ENCODE measurements around the gene POPDC3. TPM values are rescaled to one million over a fixed set of nuclear protein-coding genes. Genes with fewer than 3 reads are reported as not detected.

Gene POPDC3
- total RNA-seq, 4 donors from 2014 or later = 1.5 TPM; not detected in 3

DNA sequence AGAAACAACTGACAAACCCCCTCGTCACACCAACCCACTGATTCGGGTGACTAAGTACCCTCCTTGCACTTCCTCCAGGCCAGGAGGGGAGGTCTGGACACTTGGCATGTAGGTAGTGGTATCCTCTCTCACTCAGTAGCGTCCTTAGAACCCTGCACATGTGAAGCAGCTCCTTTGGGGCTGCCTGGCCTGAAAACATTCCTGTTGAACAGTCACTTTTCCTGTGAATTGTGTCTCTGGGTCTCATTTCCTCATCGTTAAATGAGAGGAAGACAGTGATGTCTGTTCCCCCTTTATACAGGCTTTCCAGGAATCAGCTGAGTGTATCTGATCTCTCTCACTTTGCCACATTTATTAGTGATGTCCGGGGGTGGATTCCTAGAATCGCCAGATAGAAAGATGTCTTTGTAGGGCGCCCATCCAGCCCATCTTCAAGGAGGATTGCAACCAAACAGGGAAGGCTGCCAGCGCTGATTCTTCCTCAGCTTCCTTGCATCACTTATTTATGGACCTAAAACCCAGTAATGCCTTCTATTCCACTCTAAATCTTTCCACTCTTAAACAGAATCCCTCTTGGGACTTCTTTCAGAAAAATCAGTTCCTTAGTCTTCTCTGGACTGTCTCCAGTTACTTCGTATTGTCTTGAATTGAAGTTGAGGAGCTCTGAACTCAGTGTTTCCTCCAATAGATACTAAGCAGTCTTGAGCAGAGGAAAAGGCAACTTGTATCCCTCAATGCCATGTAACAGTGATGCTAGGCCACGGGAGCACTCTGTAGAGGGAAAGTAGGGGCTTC, 9.4 kb upstream of the POPDC3 start:
- no peaks in the 10 kb centered on the region for H3K27me3 ChIP-seq
- no peak for ATAC-seq
- H3K9me3 ChIP-seq = no peaks in the 10 kb centered on the region
- WGBS, 2 donors (ENCODE audit: low coverage in 1 of 2) = 63 to 66% methylated on average over 7 of the region's 10 CpGs
- H3K4me3 ChIP-seq = no peak overlapping the region
- H3K36me3 ChIP-seq = no peaks in the 10 kb centered on the region
- no peak overlapping the region for H3K27ac ChIP-seq
- H3K4me1 ChIP-seq = no peaks in the 10 kb centered on the region
- TF ChIP-seq CTCF (IDR thresholded peaks at IDR 0.05) (no peak), POLR2AphosphoS5 (IDR thresholded peaks at IDR 0.05) (no peak), EP300 (IDR thresholded peaks at IDR 0.05) (no peak), POLR2A (IDR thresholded peaks at IDR 0.05) (no peak)

DNA sequence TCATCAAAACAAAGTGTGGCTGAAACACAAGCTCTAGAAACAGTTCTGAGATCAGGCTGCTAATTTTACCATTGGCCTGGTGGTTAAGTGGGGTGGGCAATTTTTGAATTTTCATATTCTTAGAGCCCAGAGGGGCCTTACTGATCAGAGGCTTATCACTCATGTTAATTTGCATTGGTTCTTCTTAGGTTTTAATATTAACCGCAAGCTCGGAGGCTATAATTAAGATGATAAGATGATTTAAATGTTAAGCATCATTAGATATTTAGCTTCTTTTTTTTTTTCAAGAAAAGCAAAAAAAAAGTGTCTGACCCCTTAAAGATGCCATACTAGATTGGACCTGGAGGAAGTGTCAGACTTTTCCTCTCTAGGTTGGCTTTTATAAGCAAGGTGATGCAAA, 8.4 kb upstream of the POPDC3 start:
- no peaks in the 10 kb centered on the region for H3K4me1 ChIP-seq
- no peak overlapping the region for H3K4me3 ChIP-seq
- no peak overlapping the region for H3K27ac ChIP-seq
- WGBS, 2 donors (ENCODE audit: low coverage in 1 of 2) = 94 to 100% methylated on average over 2 of the region's 2 CpGs
- H3K9me3 ChIP-seq = no peaks in the 10 kb centered on the region
- TF ChIP-seq EP300 (IDR thresholded peaks at IDR 0.05) (no peak), POLR2AphosphoS5 (IDR thresholded peaks at IDR 0.05) (no peak), CTCF (IDR thresholded peaks at IDR 0.05) (no peak)
- H3K36me3 ChIP-seq = no peaks in the 10 kb centered on the region
- ATAC-seq = no peak
- H3K27me3 ChIP-seq = peaks cover 6% of the 10 kb centered on the region

- TF ChIP-seq POLR2AphosphoS5 (IDR thresholded peaks at IDR 0.05) (no peak), POLR2A (IDR thresholded peaks at IDR 0.05) (no peak), CTCF (IDR thresholded peaks at IDR 0.05) (no peak), EP300 (IDR thresholded peaks at IDR 0.05) (no peak)
- Histone ChIP-seq H3K4me3 (no peak overlapping the region), H3K36me3 (no peaks in the 10 kb centered on the region), H3K9me3 (no peaks in the 10 kb centered on the region), H3K4me1 (no peaks in the 10 kb centered on the region), H3K27me3 (peaks cover 22% of the 10 kb centered on the region), H3K27ac (no peak overlapping the region)
- 80 to 90% methylated on average over 2 of the region's 2 CpGs for WGBS, 2 donors (ENCODE audit: low coverage in 1 of 2)
- ATAC-seq = no peak
These were observed 6.8 kb upstream of the POPDC3 start for GRCh38 chr6:105186576-105186975.

- H3K36me3 ChIP-seq = no peaks in the 10 kb centered on the region
- H3K9me3 ChIP-seq = no peaks in the 10 kb centered on the region
- H3K27ac ChIP-seq = no peak overlapping the region
- ATAC-seq = no peak
- TF ChIP-seq POLR2A (IDR thresholded peaks at IDR 0.05) (no peak), EP300 (IDR thresholded peaks at IDR 0.05) (no peak), CTCF (IDR thresholded peaks at IDR 0.05) (no peak), POLR2AphosphoS5 (IDR thresholded peaks at IDR 0.05) (no peak)
- no peak overlapping the region for H3K4me3 ChIP-seq
- H3K4me1 ChIP-seq = peaks cover 0 to 9% (median 0%) of the 10 kb centered on the region in 3 donors
- H3K27me3 ChIP-seq = peaks cover 38% of the 10 kb centered on the region
- WGBS, 2 donors (ENCODE audit: low coverage in 1 of 2) = 60 to 76% methylated on average over 1 to 2 of the region's 2 CpGs
These were observed 5.1 kb upstream of the POPDC3 start for GRCh38 chr6:105184921-105185320.

DNA sequence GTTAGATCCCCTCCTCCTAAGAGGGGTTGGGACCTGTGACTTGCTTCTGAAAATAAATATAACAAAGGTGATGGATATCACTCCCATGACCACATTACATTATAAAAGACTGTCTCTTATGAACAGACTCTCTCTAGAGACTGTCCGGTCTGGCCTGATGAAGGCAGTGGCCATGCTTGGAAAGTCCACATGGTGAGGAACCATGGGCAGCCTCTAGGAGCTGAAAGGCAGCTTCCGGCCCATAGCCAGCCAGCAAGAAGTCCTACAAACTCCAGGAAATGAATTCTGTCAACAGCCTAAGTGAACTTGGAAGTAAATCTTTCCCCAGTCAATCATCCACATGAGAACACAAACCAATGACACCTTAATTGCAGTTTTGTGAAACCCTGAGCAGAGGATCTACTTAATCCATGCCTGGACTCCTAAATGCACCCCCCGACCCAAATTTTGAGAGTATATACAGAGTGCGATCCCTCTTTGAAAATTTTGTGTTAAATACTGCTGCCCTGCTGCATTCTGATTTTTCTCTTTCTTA, 2.2 kb upstream of the POPDC3 start:
- no peak for ATAC-seq
- no peak overlapping the region for H3K27ac ChIP-seq
- 76% methylated on average over 3 of the region's 4 CpGs; no CpG with 5 or more reads in 1 of the 2 donors for WGBS, 2 donors (ENCODE audit: low coverage in 1 of 2)
- H3K9me3 ChIP-seq = no peaks in the 10 kb centered on the region
- peaks cover 60% of the 10 kb centered on the region for H3K27me3 ChIP-seq
- H3K36me3 ChIP-seq = no peaks in the 10 kb centered on the region
- TF ChIP-seq EP300 (IDR thresholded peaks at IDR 0.05) (no peak), POLR2AphosphoS5 (IDR thresholded peaks at IDR 0.05) (no peak), POLR2A (IDR thresholded peaks at IDR 0.05) (no peak), CTCF (IDR thresholded peaks at IDR 0.05) (no peak)
- H3K4me1 ChIP-seq = peaks cover 0 to 17% (median 0%) of the 10 kb centered on the region in 3 donors
- no peak overlapping the region for H3K4me3 ChIP-seq
